Effector memory CD4-positive, alpha-beta T cell (primary cell): ENCODE results near the gene DIS3L2.

Experiments
- DNase-seq, 3 donors: peaks; one replicate each; pipeline ENCODE4 v3.0.0-alpha.2; 2020
- H3K27ac ChIP-seq: 2 replicates; pipeline ENCODE4 v1.7.0; 2013; ENCODE audit warnings: mild to moderate bottlenecking, low read length, moderate library complexity; ENCODE audit not compliant: insufficient read depth, poor library complexity, severe bottlenecking
- H3K27me3 ChIP-seq: replicated peaks from 2 replicates; pipeline ENCODE4 v1.7.0; 2013; ENCODE audit warnings: mild to moderate bottlenecking, low read length; ENCODE audit not compliant: insufficient read depth, control insufficient read depth, poor library complexity, severe bottlenecking
- H3K36me3 ChIP-seq: 2 replicates; pipeline ENCODE4 v1.7.0; 2013; ENCODE audit warnings: mild to moderate bottlenecking, low read length, moderate library complexity; ENCODE audit not compliant: control insufficient read depth, insufficient read depth
- H3K4me1 ChIP-seq: 2 replicates; pipeline ENCODE4 v1.7.0; 2013; ENCODE audit warnings: low read length, mild to moderate bottlenecking; ENCODE audit not compliant: control insufficient read depth, insufficient read depth, poor library complexity, severe bottlenecking
- H3K4me3 ChIP-seq: 2 replicates; pipeline ENCODE4 v1.7.0; 2013; ENCODE audit warnings: low read length, low read depth, mild to moderate bottlenecking; ENCODE audit not compliant: insufficient read depth, poor library complexity, severe bottlenecking
- H3K9me3 ChIP-seq: 2 replicates; pipeline ENCODE4 v1.7.0; 2013; ENCODE audit warnings: mild to moderate bottlenecking, low read length, moderate library complexity; ENCODE audit not compliant: control insufficient read depth

DIS3L2 gene

GRCh38 chr2:232339121-232340081 lies 377.9 kb downstream of the DIS3L2 start:
- DNase-seq, result no peak

GRCh38 chr2:232340171-232340935 lies 378.8 kb downstream of the DIS3L2 start:
- no peak overlapping the region for H3K4me3 ChIP-seq
- H3K36me3 ChIP-seq, result no peaks in the 10 kb centered on the region
- H3K9me3 ChIP-seq, result no peaks in the 10 kb centered on the region
- H3K27me3 ChIP-seq, result no peaks in the 10 kb centered on the region
- no peak for DNase-seq
- no peak overlapping the region for H3K27ac ChIP-seq
- no peaks in the 10 kb centered on the region for H3K4me1 ChIP-seq

More at GRCh38 chr2:232339121-232340081, 377.9 kb downstream of the DIS3L2 start:
- Histone ChIP-seq H3K4me3 (no peak overlapping the region), H3K9me3 (no peaks in the 10 kb centered on the region), H3K4me1 (no peaks in the 10 kb centered on the region), H3K27me3 (no peaks in the 10 kb centered on the region), H3K27ac (no peak overlapping the region), H3K36me3 (no peaks in the 10 kb centered on the region)

GRCh38 chr2:232341061-232341738 lies 379.7 kb downstream of the DIS3L2 start:
- Histone ChIP-seq H3K4me3 (no peak overlapping the region), H3K9me3 (no peaks in the 10 kb centered on the region), H3K4me1 (no peaks in the 10 kb centered on the region), H3K36me3 (no peaks in the 10 kb centered on the region), H3K27me3 (no peaks in the 10 kb centered on the region), H3K27ac (no peak overlapping the region)
- no peak for DNase-seq

- no peak for DNase-seq
- Histone ChIP-seq H3K9me3 (no peaks in the 10 kb centered on the region), H3K27me3 (no peaks in the 10 kb centered on the region), H3K36me3 (no peaks in the 10 kb centered on the region), H3K27ac (no peak overlapping the region), H3K4me1 (no peaks in the 10 kb centered on the region), H3K4me3 (no peak overlapping the region)
These were observed 380.2 kb downstream of the DIS3L2 start for GRCh38 chr2:232341739-232342126.

- Histone ChIP-seq H3K4me3 (no peak overlapping the region), H3K4me1 (no peaks in the 10 kb centered on the region), H3K27me3 (no peaks in the 10 kb centered on the region), H3K27ac (no peak overlapping the region), H3K36me3 (no peaks in the 10 kb centered on the region), H3K9me3 (no peaks in the 10 kb centered on the region)
- DNase-seq, result no peak
These were observed 381.4 kb downstream of the DIS3L2 start for GRCh38 chr2:232342635-232343565.

- Histone ChIP-seq H3K4me3 (no peak overlapping the region), H3K27me3 (no peaks in the 10 kb centered on the region), H3K4me1 (peaks cover 1% of the 10 kb centered on the region), H3K36me3 (no peaks in the 10 kb centered on the region), H3K27ac (no peak overlapping the region), H3K9me3 (no peaks in the 10 kb centered on the region)
- DNase-seq, result no peak
These were observed 382.3 kb downstream of the DIS3L2 start for GRCh38 chr2:232343821-232344220.

- DNase-seq, result no peak
These were observed 383.7 kb downstream of the DIS3L2 start for GRCh38 chr2:232345251-232345650.

GRCh38 chr2:232347369-232347768 lies 385.9 kb downstream of the DIS3L2 start:
- H3K4me1 ChIP-seq, result peaks cover 22% of the 10 kb centered on the region
- no peaks in the 10 kb centered on the region for H3K36me3 ChIP-seq
- no peak for DNase-seq
- H3K9me3 ChIP-seq, result no peaks in the 10 kb centered on the region
- no peak overlapping the region for H3K4me3 ChIP-seq
- H3K27me3 ChIP-seq, result peaks cover 18% of the 10 kb centered on the region
- H3K27ac ChIP-seq, result no peak overlapping the region

More at GRCh38 chr2:232345251-232345650, 383.7 kb downstream of the DIS3L2 start:
- H3K36me3 ChIP-seq, result no peaks in the 10 kb centered on the region
- H3K4me3 ChIP-seq, result no peak overlapping the region
- no peaks in the 10 kb centered on the region for H3K9me3 ChIP-seq
- peaks cover 5% of the 10 kb centered on the region for H3K4me1 ChIP-seq
- H3K27ac ChIP-seq, result no peak overlapping the region
- peaks cover 2% of the 10 kb centered on the region for H3K27me3 ChIP-seq

GRCh38 chr2:232348936-232349335 lies 387.4 kb downstream of the DIS3L2 start:
- no peak overlapping the region for H3K27ac ChIP-seq
- DNase-seq, result no peak

More at GRCh38 chr2:232348936-232349335, 387.4 kb downstream of the DIS3L2 start:
- H3K36me3 ChIP-seq, result no peaks in the 10 kb centered on the region
- peaks cover 28% of the 10 kb centered on the region for H3K27me3 ChIP-seq
- H3K4me1 ChIP-seq, result peaks cover 25% of the 10 kb centered on the region
- H3K9me3 ChIP-seq, result no peaks in the 10 kb centered on the region
- no peak overlapping the region for H3K4me3 ChIP-seq
